DND-41 (cell line): ENCODE results near the gene TMEM119.

Source experiments
- ATAC-seq: fragments of 200-7000 bp; cut with Tn5 transposase; 3 replicates; pipeline ENCODE4 v1.9.1; 2021; ENCODE audit warnings: low read depth; ENCODE audit not compliant: insufficient read depth
- DNase-seq: peaks from one replicate; pipeline ENCODE4 v3.0.0-alpha.2; 2020
- H2AFZ ChIP-seq: 2 replicates; pipeline ENCODE4 v1.6.0; 2012; ENCODE audit warnings: low read depth, low read length
- H3K27ac ChIP-seq: 2 replicates; pipeline ENCODE4 v1.5.1; 2012; ENCODE audit warnings: low read length, inconsistent platforms
- H3K27me3 ChIP-seq: fragments of 200-600 bp; sonication (generic); 2 replicates; pipeline ENCODE4 v1.6.0; 2012; ENCODE audit warnings: low read length, mild to moderate bottlenecking, inconsistent platforms; ENCODE audit not compliant: insufficient read depth, poor library complexity
- H3K36me3 ChIP-seq: 2 replicates; pipeline ENCODE4 v1.5.1; 2012; ENCODE audit warnings: low read length, inconsistent platforms; ENCODE audit not compliant: insufficient read depth
- H3K4me1 ChIP-seq: 2 replicates; pipeline ENCODE4 v1.5.1; 2012; ENCODE audit warnings: mild to moderate bottlenecking, low read length; ENCODE audit not compliant: insufficient read depth
- H3K4me2 ChIP-seq: 2 replicates; pipeline ENCODE4 v1.6.0; 2012; ENCODE audit warnings: mild to moderate bottlenecking, moderate library complexity, low read length, inconsistent platforms; ENCODE audit not compliant: insufficient read depth
- H3K4me3 ChIP-seq, 2 experiments: fragments of 200-600 bp in 1 of 2; shearing (Covaris generic) in 1 of 2; 2 replicates each; pipeline ENCODE4 v1.5.1; 2012 to 2016; ENCODE audit warnings: inconsistent platforms in 2 of 2, low read length in 2 of 2, mild to moderate bottlenecking in 2 of 2, low read depth in 1 of 2, moderate library complexity in 1 of 2
- H3K79me2 ChIP-seq: 2 replicates; pipeline ENCODE4 v1.6.0; 2012; ENCODE audit warnings: low read length, inconsistent platforms; ENCODE audit not compliant: insufficient read depth
- H3K9ac ChIP-seq: 2 replicates; pipeline ENCODE4 v1.6.0; 2012; ENCODE audit warnings: low read depth, mild to moderate bottlenecking, inconsistent platforms, low read length, moderate library complexity
- H3K9me3 ChIP-seq: 2 replicates; pipeline ENCODE4 v1.5.1; 2012; ENCODE audit warnings: low read length, moderate library complexity, mild to moderate bottlenecking, inconsistent platforms; ENCODE audit not compliant: insufficient read depth, severe bottlenecking
- H4K20me1 ChIP-seq: 2 replicates; pipeline ENCODE4 v1.6.0; 2012; ENCODE audit warnings: low read length; ENCODE audit not compliant: insufficient read depth
- CTCF ChIP-seq: IDR thresholded peaks from 2 replicates; pipeline ENCODE4 v1.5.1; 2012; ENCODE audit warnings: borderline replicate concordance, low read length, moderate library complexity, mild to moderate bottlenecking; ENCODE audit not compliant: poor library complexity, severe bottlenecking; ENCODE audit errors: extremely low read depth
- EZH2 ChIP-seq: IDR thresholded peaks from 3 replicates; pipeline ENCODE4 v1.6.1; 2012; ENCODE audit warnings: borderline replicate concordance, low read depth, mild to moderate bottlenecking, moderate library complexity, low read length, inconsistent platforms; ENCODE audit not compliant: severe bottlenecking

Gene TMEM119, protein sequence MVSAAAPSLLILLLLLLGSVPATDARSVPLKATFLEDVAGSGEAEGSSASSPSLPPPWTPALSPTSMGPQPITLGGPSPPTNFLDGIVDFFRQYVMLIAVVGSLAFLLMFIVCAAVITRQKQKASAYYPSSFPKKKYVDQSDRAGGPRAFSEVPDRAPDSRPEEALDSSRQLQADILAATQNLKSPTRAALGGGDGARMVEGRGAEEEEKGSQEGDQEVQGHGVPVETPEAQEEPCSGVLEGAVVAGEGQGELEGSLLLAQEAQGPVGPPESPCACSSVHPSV

DNA sequence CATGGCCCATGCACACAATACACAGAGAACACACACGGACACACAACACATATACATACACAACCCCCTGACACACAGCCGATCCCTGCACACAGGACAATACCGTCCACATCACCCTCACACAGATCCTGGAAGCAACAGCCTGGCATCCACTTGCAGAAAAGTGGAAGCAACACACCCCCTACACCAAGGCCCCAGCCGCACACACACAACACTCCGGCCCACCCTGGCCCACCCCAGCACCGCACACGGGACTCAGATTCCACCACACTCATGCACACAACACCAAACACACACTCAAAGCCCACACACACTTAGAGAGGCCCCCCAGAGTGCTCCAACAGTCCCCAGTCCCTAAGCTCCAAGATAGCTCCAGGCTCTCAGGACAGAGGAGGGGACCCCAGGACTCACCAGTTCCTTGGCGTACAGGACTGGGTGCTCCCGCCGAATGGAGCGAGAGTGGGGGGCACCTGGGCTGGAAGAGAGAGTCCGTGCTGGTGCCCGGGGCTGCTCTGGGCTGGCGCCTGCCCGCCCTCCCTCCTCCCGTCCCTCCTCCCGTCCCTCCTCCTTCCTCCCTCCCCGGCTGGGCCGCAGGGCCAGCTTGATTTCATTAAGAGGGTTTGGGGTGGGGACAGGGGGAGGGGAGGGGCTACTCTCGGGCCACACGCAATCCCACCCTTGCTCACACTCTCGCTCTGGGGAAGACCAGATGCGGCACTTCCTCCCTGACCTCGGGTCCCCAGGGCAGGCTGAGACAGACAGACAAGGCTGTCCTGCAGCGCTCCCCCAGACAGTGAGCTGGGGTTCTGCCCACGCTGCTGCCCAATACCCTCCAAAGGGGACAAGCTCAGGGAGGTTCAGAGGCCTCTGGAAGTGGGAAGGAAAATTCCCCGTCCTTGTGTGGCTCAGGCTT is at the start of gene TMEM119:
Gene TMEM119 (minus strand): TSS at position 526 of the 913 bp plus-strand sequence. CDS start 5,701 bp downstream, outside the sequence.
- Histone ChIP-seq H3K79me2 (no peaks in the 10 kb centered on the region), H3K36me3 (no peaks in the 10 kb centered on the region), H3K4me1 (no peaks in the 10 kb centered on the region), H3K9me3 (no peaks in the 10 kb centered on the region), H3K4me2 (no peak within 1 kb of the TSS), H3K9ac (no peak within 1 kb of the TSS), H3K4me3 (no peak within 1 kb of the TSS), H3K27ac (no peak within 1 kb of the TSS), H3K27me3 (no peaks in the 10 kb centered on the region), H4K20me1 (no peaks in the 10 kb centered on the region), H2AFZ (no peak within 1 kb of the TSS)
- TF ChIP-seq EZH2 (no peak), CTCF (no peak)
- DNase-seq (no peak), ATAC-seq (no peak)

DNA sequence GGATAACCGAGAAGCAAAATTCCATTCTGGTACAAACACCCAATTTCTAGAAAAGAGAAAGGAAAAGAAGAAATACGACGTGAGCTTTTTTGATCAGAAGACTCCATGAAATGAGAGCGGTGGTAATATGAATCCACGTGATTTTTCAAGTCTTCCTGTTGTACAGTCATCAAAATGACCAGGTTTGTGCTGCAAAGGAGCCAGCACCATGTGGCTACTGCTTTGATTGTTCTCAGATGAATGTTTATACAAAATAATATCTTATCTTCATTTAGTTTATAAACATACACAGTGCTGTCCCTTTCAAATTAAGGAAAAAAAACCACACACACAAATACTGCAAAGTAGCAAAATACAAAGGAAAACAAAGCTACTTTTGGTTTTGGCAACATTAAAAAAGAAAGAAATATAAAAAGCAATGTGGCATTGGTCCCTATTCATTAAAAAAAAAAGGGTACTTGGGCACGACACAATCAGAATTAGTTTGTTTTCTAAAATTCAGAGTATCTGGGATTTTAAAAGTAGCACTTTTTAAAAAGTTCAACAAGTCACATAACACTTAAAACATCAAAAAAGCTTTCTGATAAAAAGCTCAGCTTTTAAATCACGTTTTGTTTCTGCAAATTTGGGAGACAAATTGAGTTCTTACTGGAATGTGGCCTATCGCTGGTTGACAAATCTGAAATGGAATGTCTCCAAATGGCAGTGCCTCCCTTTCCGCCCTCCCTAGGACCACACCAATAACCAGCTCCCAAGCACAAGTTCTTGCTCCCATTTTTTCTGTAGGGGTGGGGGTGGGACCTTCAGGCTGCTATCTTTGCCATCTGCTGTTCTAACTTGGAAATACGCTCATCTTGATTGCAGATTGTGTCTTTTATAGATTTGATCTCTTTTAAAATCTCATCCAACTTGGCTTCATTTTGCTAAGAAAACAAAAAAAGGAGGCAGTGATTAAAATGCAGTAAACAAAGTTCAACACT is 49.0 kb upstream of the TMEM119 start:
- peaks cover 10% of the 10 kb centered on the region; the same call in 1 of the 2 replicates for H3K4me1 ChIP-seq
- no peaks in the 10 kb centered on the region for H3K27me3 ChIP-seq
- H3K79me2 ChIP-seq: no peaks in the 10 kb centered on the region
- TF ChIP-seq EZH2: no peak
- TF ChIP-seq CTCF: no peak
- H3K27ac ChIP-seq: no peak overlapping the region; the same call in 1 of the 2 replicates
- DNase-seq (no peak), ATAC-seq (no peak)
- H3K4me2 ChIP-seq: no peak overlapping the region
- no peak overlapping the region for H3K9ac ChIP-seq
- H2AFZ ChIP-seq: no peak overlapping the region
- peaks cover 81% of the 10 kb centered on the region for H3K36me3 ChIP-seq
- no peak overlapping the region for H3K4me3 ChIP-seq
- H3K9me3 ChIP-seq: no peaks in the 10 kb centered on the region
- no peaks in the 10 kb centered on the region for H4K20me1 ChIP-seq

DNA sequence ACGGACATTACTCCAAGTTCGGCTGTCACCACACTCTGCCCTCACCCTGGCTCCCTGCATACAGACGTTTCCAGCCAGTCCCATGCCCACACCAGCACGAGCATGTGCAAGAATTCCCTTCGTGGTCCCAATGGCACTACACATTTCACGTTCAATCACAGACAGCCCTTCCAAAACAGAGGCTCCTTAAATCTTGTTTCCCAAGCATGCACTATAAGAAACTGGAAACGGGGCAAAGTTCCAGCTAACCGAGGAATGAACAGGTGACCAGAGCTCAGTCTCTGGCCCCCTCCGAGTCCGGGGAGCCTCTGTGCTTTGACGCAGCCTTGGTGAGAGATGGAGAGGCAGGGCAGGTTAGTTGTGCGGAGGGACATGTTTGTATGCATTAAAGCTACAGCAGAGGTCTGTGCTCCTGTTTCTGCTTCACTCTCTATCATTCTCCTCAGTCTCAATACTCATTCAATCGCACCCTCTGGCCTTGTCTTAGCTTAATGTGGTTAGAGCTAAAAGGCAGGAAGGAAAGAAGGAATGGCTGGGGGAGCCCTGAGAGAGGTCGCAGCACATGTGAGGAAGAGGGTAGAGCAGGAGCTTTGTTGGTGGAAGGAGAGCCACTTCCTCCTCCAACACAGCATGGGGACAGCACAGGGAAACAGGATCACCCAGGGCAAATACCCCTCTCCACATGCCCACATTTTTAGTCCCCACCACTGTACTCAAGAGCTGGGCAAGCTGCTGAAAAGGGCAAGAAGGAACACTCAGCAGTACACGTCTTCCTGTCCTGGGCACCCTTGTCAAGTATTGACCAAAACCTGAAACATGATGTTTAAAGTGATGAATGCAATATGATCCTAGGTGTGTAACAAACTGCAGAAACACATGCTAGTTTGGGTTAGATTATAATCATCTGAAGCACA is 48.1 kb upstream of the TMEM119 start:
- no peak overlapping the region for H2AFZ ChIP-seq
- H3K27ac ChIP-seq: peak overlapping the region; percentile 64
- peaks cover 73% of the 10 kb centered on the region for H3K36me3 ChIP-seq
- no peak overlapping the region for H3K9ac ChIP-seq
- no peaks in the 10 kb centered on the region for H3K27me3 ChIP-seq
- no peak for TF ChIP-seq EZH2
- TF ChIP-seq CTCF: no peak
- H4K20me1 ChIP-seq: no peaks in the 10 kb centered on the region
- no peak for DNase-seq
- H3K4me2 ChIP-seq: no peak overlapping the region
- H3K4me1 ChIP-seq: peaks cover 18% of the 10 kb centered on the region
- no peak overlapping the region for H3K4me3 ChIP-seq
- no peaks in the 10 kb centered on the region for H3K79me2 ChIP-seq
- H3K9me3 ChIP-seq: no peaks in the 10 kb centered on the region
- peak; percentile 53 for ATAC-seq
